ENCODE measurements around the gene CDC42.
A peak's percentile ranks its signal among the peaks of the same experiment; 100 is the strongest.
"Not testable (repeated sequence)": the region's sequence is repeated elsewhere in the genome, so short reads cannot be mapped to it uniquely, and the experiment has no call there.

Gene CDC42

GRCh38 chr1:22052115-22053016 lies at the start of gene CDC42:
Gene CDC42 (plus strand): TSS chr1:22052709. CDS start chr1:22078479, 25,770 bp downstream.
- DNase-seq: peak; percentile 95

GRCh38 chr1:22002875-22003274 lies 49.6 kb upstream of the CDC42 start:
- DNase-seq: not testable (repeated sequence)

- DNase-seq: not testable (repeated sequence)
Measured at GRCh38 chr1:22003959-22004358, 48.5 kb upstream of the CDC42 start.

- not testable (repeated sequence) for DNase-seq
Measured at GRCh38 chr1:22005261-22006149, 47.0 kb upstream of the CDC42 start.

GRCh38 chr1:22006736-22007135 lies 45.8 kb upstream of the CDC42 start:
- not testable (repeated sequence) for DNase-seq

- DNase-seq: not testable (repeated sequence)
Measured at GRCh38 chr1:22007262-22007661, 45.2 kb upstream of the CDC42 start.

GRCh38 chr1:22009566-22009965 lies 42.9 kb upstream of the CDC42 start:
- not testable (repeated sequence) for DNase-seq

GRCh38 chr1:22012752-22013151 lies 39.8 kb upstream of the CDC42 start:
- DNase-seq: not testable (repeated sequence)

- DNase-seq: not testable (repeated sequence)
Measured at GRCh38 chr1:22014575-22015206, 37.8 kb upstream of the CDC42 start.

GRCh38 chr1:22018583-22019559 lies 33.6 kb upstream of the CDC42 start:
- DNase-seq: peak; percentile 71

- no peak for DNase-seq
Measured at GRCh38 chr1:22021061-22021460, 31.4 kb upstream of the CDC42 start.

GRCh38 chr1:22024485-22025367 lies 27.8 kb upstream of the CDC42 start:
- DNase-seq: peak; percentile 77

- DNase-seq: peak; percentile 92
Measured at GRCh38 chr1:22025368-22026155, 26.9 kb upstream of the CDC42 start.

- DNase-seq: no peak
Measured at GRCh38 chr1:22026924-22027289, 25.6 kb upstream of the CDC42 start.

- no peak for DNase-seq
Measured at GRCh38 chr1:22030057-22030456, 22.5 kb upstream of the CDC42 start.

GRCh38 chr1:22030473-22030872 lies 22.0 kb upstream of the CDC42 start:
- no peak for DNase-seq

- DNase-seq: no peak
Measured at GRCh38 chr1:22031214-22031962, 21.1 kb upstream of the CDC42 start.

GRCh38 chr1:22034834-22035233 lies 17.7 kb upstream of the CDC42 start:
- not testable (repeated sequence) for DNase-seq

- no peak for DNase-seq
Measured at GRCh38 chr1:22037520-22037919, 15.0 kb upstream of the CDC42 start.
